Panc1 (cell line): ENCODE measurements around the gene THRB. TPM values are rescaled to one million over a fixed set of nuclear protein-coding genes. Genes with fewer than 3 reads are reported as not detected.

ENCODE experiments used
- ATAC-seq: fragments of 200-7000 bp; cut with Tn5 transposase; 2 replicates; pipeline ENCODE4 v1.9.1; 2020; ENCODE audit warnings: mild to moderate bottlenecking, moderate library complexity
- BruUV-seq: library from RNA; stranded (reverse); fragments of 400-500 nt; replicated peaks from 2 replicates; lab custom pipeline; 2021; lab: Mats Ljungman, UMichigan
- CTCF ChIA-PET: fragments of 300-600 bp; sonication (Branson Sonifier 250); formaldehyde crosslinking; loops from one replicate; lab custom pipeline; 2022; ENCODE audit warnings: antibody characterized with exemption; lab: Charles Lee
- POLR2A ChIA-PET: fragments of 300-600 bp; sonication (Branson Sonifier 250); formaldehyde crosslinking; loops from one replicate; lab custom pipeline; 2022; ENCODE audit warnings: antibody characterized with exemption; lab: Charles Lee
- DNase-seq: peaks from one replicate; pipeline ENCODE4 v3.0.0-alpha.2; 2010; ENCODE audit warnings: low read depth, low spot score
- H3K27ac ChIP-seq: 2 replicates; pipeline ENCODE4 v1.5.1; 2011; ENCODE audit warnings: mild to moderate bottlenecking, low read length, inconsistent platforms
- H3K27me3 ChIP-seq: fragments of 200-500 bp; sonication (Bioruptor generic); 2 replicates; pipeline ENCODE4 v1.6.0; 2014; ENCODE audit warnings: low read length, inconsistent platforms; ENCODE audit not compliant: control insufficient read depth, insufficient read depth
- H3K36me3 ChIP-seq: fragments of 200-500 bp; sonication (Bioruptor generic); 2 replicates; pipeline ENCODE4 v1.5.1; 2014; ENCODE audit warnings: inconsistent platforms, mild to moderate bottlenecking, low read length, moderate library complexity; ENCODE audit not compliant: control insufficient read depth, insufficient read depth
- H3K4me1 ChIP-seq: 2 replicates; pipeline ENCODE4 v1.5.1; 2011; ENCODE audit warnings: inconsistent platforms, mild to moderate bottlenecking, low read length, moderate library complexity; ENCODE audit not compliant: control insufficient read depth, insufficient read depth
- H3K4me3 ChIP-seq, 2 experiments: 2 replicates each; pipeline ENCODE4 v1.5.1; 2011 to 2012; ENCODE audit warnings: low read depth in 2 of 2, low read length in 2 of 2, mild to moderate bottlenecking in 2 of 2, inconsistent platforms in 1 of 2, moderate library complexity in 1 of 2
- H3K9me3 ChIP-seq: fragments of 200-500 bp; sonication (Bioruptor generic); 2 replicates; pipeline ENCODE4 v1.5.1; 2014; ENCODE audit warnings: low read depth, mild to moderate bottlenecking, inconsistent platforms, low read length, moderate library complexity; ENCODE audit not compliant: control insufficient read depth, insufficient read depth
- POLR2AphosphoS5 ChIP-seq: IDR thresholded peaks from 2 replicates; pipeline ENCODE4 v1.6.1; 2012; ENCODE audit warnings: mild to moderate bottlenecking, low read depth, low read length, moderate library complexity
- SIN3A ChIP-seq: IDR thresholded peaks from 2 replicates; pipeline ENCODE4 v1.6.1; 2012; ENCODE audit warnings: low read depth, mild to moderate bottlenecking, low read length, moderate library complexity, borderline replicate concordance; ENCODE audit not compliant: insufficient read depth
- TCF7L2 ChIP-seq: IDR thresholded peaks from 2 replicates; pipeline ENCODE4 v1.6.1; 2011; ENCODE audit warnings: mild to moderate bottlenecking, low read depth, low read length, inconsistent platforms
- in situ Hi-C: cut with HindIII; loops from 2 replicates; pipeline ENCODE4 v1.10.0; 2016; ENCODE audit warnings: low sequenced_read_pairs, low pct_unique_long_range_greater_than_20kb
- intact Hi-C: fragments of 100-400 bp; cut with micrococcal nuclease; formaldehyde crosslinking; loops from one replicate; pipeline ENCODE4 v1.10.0; 2022; ENCODE audit not compliant: unreplicated experiment
- total RNA-seq: library from RNA; stranded (reverse); gene quantifications from one replicate; pipeline ENCODE4 v1.2.1, GENCODE V29; 2021; ENCODE audit not compliant: unreplicated experiment
- TF ChIP-seq, protein P1 (sequence below), 2 experiments: IDR thresholded peaks; 2 replicates each; pipeline ENCODE4 v1.6.1; 2011 to 2012; ENCODE audit warnings: low read depth in 2 of 2, control low read depth in 1 of 2, low read length in 1 of 2, mild to moderate bottlenecking in 1 of 2, moderate library complexity in 1 of 2; ENCODE audit not compliant: insufficient read depth in 1 of 2
- TF ChIP-seq, protein P2 (sequence below): fragments of 450-650 bp; IDR thresholded peaks from 2 replicates; pipeline ENCODE4 v1.5.1; 2017; ENCODE audit warnings: mild to moderate bottlenecking

The THRB gene
- total RNA-seq, 1 experiment from 2014 or later: 3.9 TPM

DNA sequence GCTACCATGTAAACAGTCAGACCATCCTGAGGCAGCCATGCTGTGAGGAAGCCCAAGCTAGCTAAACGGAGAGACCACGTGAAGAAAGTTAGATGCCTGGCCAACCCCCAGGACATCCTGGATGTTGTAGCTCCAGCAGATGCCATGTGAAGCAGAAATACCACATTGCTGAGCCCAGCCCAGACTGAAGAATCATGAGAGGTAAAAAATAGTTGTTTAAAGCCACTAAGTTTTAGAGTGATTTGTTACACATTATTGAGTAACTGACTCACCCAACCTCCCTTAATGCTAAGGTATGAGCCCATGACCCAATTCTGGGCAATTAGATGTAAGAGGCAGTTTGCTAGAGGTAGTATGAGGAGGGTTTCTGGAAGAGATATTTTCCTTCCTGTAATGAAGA is 200.5 kb downstream of the THRB start:
- TF ChIP-seq, protein P1, sequence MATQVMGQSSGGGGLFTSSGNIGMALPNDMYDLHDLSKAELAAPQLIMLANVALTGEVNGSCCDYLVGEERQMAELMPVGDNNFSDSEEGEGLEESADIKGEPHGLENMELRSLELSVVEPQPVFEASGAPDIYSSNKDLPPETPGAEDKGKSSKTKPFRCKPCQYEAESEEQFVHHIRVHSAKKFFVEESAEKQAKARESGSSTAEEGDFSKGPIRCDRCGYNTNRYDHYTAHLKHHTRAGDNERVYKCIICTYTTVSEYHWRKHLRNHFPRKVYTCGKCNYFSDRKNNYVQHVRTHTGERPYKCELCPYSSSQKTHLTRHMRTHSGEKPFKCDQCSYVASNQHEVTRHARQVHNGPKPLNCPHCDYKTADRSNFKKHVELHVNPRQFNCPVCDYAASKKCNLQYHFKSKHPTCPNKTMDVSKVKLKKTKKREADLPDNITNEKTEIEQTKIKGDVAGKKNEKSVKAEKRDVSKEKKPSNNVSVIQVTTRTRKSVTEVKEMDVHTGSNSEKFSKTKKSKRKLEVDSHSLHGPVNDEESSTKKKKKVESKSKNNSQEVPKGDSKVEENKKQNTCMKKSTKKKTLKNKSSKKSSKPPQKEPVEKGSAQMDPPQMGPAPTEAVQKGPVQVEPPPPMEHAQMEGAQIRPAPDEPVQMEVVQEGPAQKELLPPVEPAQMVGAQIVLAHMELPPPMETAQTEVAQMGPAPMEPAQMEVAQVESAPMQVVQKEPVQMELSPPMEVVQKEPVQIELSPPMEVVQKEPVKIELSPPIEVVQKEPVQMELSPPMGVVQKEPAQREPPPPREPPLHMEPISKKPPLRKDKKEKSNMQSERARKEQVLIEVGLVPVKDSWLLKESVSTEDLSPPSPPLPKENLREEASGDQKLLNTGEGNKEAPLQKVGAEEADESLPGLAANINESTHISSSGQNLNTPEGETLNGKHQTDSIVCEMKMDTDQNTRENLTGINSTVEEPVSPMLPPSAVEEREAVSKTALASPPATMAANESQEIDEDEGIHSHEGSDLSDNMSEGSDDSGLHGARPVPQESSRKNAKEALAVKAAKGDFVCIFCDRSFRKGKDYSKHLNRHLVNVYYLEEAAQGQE (IDR thresholded peaks at IDR 0.05; ENCODE audit: insufficient read depth in 1 of 2, low read depth in 2 of 2, low read length in 1 of 2): no peak
- TF ChIP-seq, protein P2, sequence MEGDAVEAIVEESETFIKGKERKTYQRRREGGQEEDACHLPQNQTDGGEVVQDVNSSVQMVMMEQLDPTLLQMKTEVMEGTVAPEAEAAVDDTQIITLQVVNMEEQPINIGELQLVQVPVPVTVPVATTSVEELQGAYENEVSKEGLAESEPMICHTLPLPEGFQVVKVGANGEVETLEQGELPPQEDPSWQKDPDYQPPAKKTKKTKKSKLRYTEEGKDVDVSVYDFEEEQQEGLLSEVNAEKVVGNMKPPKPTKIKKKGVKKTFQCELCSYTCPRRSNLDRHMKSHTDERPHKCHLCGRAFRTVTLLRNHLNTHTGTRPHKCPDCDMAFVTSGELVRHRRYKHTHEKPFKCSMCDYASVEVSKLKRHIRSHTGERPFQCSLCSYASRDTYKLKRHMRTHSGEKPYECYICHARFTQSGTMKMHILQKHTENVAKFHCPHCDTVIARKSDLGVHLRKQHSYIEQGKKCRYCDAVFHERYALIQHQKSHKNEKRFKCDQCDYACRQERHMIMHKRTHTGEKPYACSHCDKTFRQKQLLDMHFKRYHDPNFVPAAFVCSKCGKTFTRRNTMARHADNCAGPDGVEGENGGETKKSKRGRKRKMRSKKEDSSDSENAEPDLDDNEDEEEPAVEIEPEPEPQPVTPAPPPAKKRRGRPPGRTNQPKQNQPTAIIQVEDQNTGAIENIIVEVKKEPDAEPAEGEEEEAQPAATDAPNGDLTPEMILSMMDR: no peak
- TF ChIP-seq POLR2AphosphoS5 (no peak), SIN3A (no peak), TCF7L2 (no peak)

DNA sequence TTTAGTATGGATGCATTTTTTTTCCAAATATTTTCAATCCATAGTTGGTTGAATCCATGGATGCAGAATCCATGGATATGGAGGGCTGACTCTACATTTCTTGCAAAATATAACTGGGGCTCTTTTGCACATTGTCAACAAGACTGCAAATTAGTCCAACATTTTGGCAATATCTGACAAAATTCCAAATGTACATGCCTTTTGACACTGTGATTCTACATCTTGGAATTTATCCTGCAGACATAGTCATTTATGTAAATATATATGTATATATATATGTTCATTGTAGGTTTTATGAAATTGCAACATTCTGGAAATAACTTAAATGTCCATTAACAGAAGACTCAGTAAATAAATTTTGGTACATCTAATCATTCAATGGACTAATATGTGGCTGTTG is 203.0 kb downstream of the THRB start:
- no TSS peak for BruUV-seq
- Histone ChIP-seq H3K27me3 (no peaks in the 10 kb centered on the region), H3K9me3 (no peaks in the 10 kb centered on the region; the same call in 1 of the 2 replicates), H3K4me3 (no peak overlapping the region), H3K27ac (no peak overlapping the region), H3K4me1 (no peaks in the 10 kb centered on the region), H3K36me3 (no peaks in the 10 kb centered on the region)
- DNase-seq (no peak), ATAC-seq (no peak)
- ChIA-PET CTCF (no interaction called here), POLR2A (no interaction called here)
- intact Hi-C loops: no loop called here
- in situ Hi-C loops: no loop called here
- TF ChIP-seq, protein P2: no peak
- TF ChIP-seq, protein P1 (IDR thresholded peaks at IDR 0.05; ENCODE audit: insufficient read depth in 1 of 2, low read depth in 2 of 2, low read length in 1 of 2): no peak
- no peak for TF ChIP-seq TCF7L2
- no peak for TF ChIP-seq SIN3A
- TF ChIP-seq POLR2AphosphoS5: no peak

More for the DNA sequence above, 200.5 kb downstream of the THRB start:
- in situ Hi-C loops (no loop called here), intact Hi-C loops (no loop called here)
- H3K9me3 ChIP-seq: no peaks in the 10 kb centered on the region; the same call in 1 of the 2 replicates
- no peak overlapping the region for H3K4me3 ChIP-seq
- ATAC-seq (no peak), DNase-seq (no peak)
- no peaks in the 10 kb centered on the region for H3K27me3 ChIP-seq
- no peaks in the 10 kb centered on the region; the same call in 1 of the 2 replicates for H3K4me1 ChIP-seq
- CTCF ChIA-PET: no interaction called here
- no TSS peak for BruUV-seq
- no peaks in the 10 kb centered on the region for H3K36me3 ChIP-seq
- H3K27ac ChIP-seq: no peak overlapping the region
- POLR2A ChIA-PET: no interaction called here
